ENCODE data around the gene ATP5PD. TPM values are rescaled to one million over a fixed set of nuclear protein-coding genes. Genes with fewer than 3 reads are reported as not detected.

Gene ATP5PD
- total RNA-seq, 1 donor, result 278 TPM

DNA sequence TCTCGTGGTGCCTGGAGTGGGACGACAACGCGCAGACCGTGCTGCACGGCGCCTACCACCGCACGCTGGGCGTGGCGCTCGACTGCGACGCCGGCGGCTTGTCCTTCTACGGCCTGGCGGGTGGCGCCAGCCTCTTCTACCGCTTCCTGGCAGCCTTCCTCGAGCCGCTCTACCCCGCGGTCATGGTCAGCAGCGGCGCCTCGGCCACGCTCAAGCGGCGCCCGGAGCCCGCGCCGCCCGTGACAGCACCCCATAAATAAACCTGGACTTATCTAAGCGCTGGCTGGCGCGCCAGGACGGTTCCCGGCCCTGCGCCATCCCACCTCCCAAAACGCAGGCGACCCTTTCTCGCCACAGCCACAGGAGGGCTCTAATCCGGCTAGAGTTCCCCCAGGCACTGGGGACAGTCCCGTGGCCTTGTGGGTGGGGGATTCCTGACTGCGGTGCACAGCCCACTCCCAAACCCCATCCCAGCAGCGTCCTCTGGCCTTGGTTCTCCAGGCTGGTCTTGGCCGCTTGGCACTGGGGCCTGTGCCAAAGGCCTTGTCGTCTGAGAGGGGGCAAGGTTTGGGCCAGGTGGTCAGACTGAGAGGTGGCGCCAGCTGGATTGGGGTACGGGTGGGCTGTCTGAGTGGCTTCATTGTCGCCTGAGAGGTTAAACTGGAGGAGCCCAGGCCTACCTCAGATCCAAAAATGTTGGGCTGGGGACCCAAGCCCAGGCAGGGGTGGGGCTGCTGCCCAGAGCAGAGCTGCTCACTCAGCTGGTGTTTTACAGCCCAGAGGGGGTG, 30.9 kb upstream of the ATP5PD start:
- no peaks in the 10 kb centered on the region for H3K79me2 ChIP-seq (ENCODE audit: insufficient read depth, low read length)
- peak overlapping the region; percentile 83 for H3K27ac ChIP-seq (ENCODE audit: low read depth, low read length)
- H2AFZ ChIP-seq (ENCODE audit: low read length), result peak overlapping the region; percentile 76
- H3K36me3 ChIP-seq (ENCODE audit: insufficient read depth, low read length), result no peaks in the 10 kb centered on the region
- TF ChIP-seq, protein P1, sequence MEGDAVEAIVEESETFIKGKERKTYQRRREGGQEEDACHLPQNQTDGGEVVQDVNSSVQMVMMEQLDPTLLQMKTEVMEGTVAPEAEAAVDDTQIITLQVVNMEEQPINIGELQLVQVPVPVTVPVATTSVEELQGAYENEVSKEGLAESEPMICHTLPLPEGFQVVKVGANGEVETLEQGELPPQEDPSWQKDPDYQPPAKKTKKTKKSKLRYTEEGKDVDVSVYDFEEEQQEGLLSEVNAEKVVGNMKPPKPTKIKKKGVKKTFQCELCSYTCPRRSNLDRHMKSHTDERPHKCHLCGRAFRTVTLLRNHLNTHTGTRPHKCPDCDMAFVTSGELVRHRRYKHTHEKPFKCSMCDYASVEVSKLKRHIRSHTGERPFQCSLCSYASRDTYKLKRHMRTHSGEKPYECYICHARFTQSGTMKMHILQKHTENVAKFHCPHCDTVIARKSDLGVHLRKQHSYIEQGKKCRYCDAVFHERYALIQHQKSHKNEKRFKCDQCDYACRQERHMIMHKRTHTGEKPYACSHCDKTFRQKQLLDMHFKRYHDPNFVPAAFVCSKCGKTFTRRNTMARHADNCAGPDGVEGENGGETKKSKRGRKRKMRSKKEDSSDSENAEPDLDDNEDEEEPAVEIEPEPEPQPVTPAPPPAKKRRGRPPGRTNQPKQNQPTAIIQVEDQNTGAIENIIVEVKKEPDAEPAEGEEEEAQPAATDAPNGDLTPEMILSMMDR (IDR thresholded peaks at IDR 0.05; ENCODE audit: extremely low read depth, low read depth, low read length), result no peak
- peak overlapping the region; percentile 33 for H3K4me3 ChIP-seq (ENCODE audit: insufficient read depth, low read length)
- no peaks in the 10 kb centered on the region for H3K27me3 ChIP-seq (ENCODE audit: insufficient read depth, low read length)
- peak overlapping the region; percentile 64 for H3K4me2 ChIP-seq (ENCODE audit: insufficient read depth, low read length)
- H3K9me3 ChIP-seq (ENCODE audit: low read depth, low read length), result no peaks in the 10 kb centered on the region
- H4K20me1 ChIP-seq (ENCODE audit: insufficient read depth, low read length), result no peaks in the 10 kb centered on the region
- peaks cover 37% of the 10 kb centered on the region for H3K4me1 ChIP-seq (ENCODE audit: insufficient read depth, low read length)
- peak; percentile 79 for DNase-seq (ENCODE audit: insufficient read length, low spot score, missing footprints)

DNA sequence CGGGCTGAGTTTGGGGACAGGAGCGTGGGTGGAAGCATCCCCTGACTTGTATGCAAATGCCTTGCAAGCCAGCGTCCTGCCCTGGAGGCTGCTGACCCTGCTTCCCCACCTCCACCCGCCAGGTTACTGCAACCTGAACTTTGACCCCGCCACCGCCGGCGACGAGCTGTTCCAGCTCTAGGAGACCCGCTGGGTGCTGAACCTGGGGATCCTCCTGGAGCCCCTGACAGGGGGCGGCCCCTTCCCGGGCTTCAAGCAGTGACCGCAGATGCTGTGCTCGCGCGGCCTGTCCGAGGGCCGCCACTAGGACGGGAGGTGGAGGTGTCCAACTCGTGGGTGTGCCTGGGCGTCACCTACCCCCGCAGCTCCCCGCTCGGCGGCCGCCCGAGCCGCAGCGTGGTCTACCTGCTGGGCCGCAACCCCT, 30.3 kb upstream of the ATP5PD start:
- Histone ChIP-seq H3K4me2 (ENCODE audit: insufficient read depth, low read length) (peak overlapping the region; percentile 64), H3K36me3 (ENCODE audit: insufficient read depth, low read length) (no peaks in the 10 kb centered on the region), H3K4me3 (ENCODE audit: insufficient read depth, low read length) (peak overlapping the region; percentile 33), H3K79me2 (ENCODE audit: insufficient read depth, low read length) (no peaks in the 10 kb centered on the region), H3K4me1 (ENCODE audit: insufficient read depth, low read length) (peaks cover 35% of the 10 kb centered on the region), H2AFZ (ENCODE audit: low read length) (peak overlapping the region; percentile 76), H3K27me3 (ENCODE audit: insufficient read depth, low read length) (no peaks in the 10 kb centered on the region), H3K27ac (ENCODE audit: low read depth, low read length) (no peak overlapping the region), H3K9me3 (ENCODE audit: low read depth, low read length) (no peaks in the 10 kb centered on the region), H4K20me1 (ENCODE audit: insufficient read depth, low read length) (no peaks in the 10 kb centered on the region)
- peak; percentile 49 for DNase-seq (ENCODE audit: insufficient read length, low spot score, missing footprints)
- TF ChIP-seq, protein P1 (IDR thresholded peaks at IDR 0.05; ENCODE audit: extremely low read depth, low read depth, low read length), result no peak

DNA sequence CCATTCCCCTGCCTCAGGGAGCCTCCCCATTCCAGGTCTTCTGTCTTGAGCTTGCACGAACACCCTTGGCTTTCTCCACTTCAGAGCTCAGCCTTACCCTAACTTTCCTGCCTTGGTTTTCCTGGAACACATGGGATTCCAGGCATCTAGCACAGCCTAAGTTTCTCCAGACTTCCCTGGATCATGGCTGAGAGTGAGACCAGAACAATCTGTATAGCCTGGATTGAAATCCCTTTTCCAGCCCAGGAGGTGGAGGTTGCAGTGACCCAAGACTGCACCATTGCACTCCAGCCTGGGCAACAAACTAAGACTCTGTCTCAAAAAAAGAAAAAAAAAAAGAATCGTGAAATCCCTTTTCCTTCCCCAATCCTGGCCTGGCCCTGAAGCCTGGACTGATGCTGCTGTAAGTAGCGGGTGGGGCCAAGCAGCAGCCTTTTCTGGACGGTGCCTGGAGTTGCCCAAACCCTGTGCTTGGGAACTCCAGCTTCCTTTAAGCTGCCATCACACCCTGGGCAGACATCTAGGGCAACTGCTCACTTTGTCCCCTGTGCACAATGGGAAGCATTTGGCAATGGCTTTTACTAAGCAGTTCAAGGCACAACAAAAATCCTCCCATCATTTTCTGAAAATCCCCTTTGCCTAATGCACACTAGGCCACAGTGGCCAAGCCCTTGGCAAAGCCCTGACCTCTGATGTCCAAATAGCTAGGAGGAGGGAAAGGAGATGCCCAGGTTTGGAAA, 29.0 kb upstream of the ATP5PD start:
- Histone ChIP-seq H3K27ac (ENCODE audit: low read depth, low read length) (no peak overlapping the region), H3K36me3 (ENCODE audit: insufficient read depth, low read length) (no peaks in the 10 kb centered on the region), H3K4me3 (ENCODE audit: insufficient read depth, low read length) (no peak overlapping the region), H3K27me3 (ENCODE audit: insufficient read depth, low read length) (no peaks in the 10 kb centered on the region), H3K9me3 (ENCODE audit: low read depth, low read length) (no peaks in the 10 kb centered on the region), H3K79me2 (ENCODE audit: insufficient read depth, low read length) (no peaks in the 10 kb centered on the region), H3K4me1 (ENCODE audit: insufficient read depth, low read length) (peaks cover 28% of the 10 kb centered on the region), H3K4me2 (ENCODE audit: insufficient read depth, low read length) (no peak overlapping the region), H4K20me1 (ENCODE audit: insufficient read depth, low read length) (no peaks in the 10 kb centered on the region), H2AFZ (ENCODE audit: low read length) (peak overlapping the region; percentile 1)
- DNase-seq (ENCODE audit: insufficient read length, low spot score, missing footprints), result peak; percentile 87
- TF ChIP-seq, protein P1 (IDR thresholded peaks at IDR 0.05; ENCODE audit: extremely low read depth, low read depth, low read length), result no peak

DNA sequence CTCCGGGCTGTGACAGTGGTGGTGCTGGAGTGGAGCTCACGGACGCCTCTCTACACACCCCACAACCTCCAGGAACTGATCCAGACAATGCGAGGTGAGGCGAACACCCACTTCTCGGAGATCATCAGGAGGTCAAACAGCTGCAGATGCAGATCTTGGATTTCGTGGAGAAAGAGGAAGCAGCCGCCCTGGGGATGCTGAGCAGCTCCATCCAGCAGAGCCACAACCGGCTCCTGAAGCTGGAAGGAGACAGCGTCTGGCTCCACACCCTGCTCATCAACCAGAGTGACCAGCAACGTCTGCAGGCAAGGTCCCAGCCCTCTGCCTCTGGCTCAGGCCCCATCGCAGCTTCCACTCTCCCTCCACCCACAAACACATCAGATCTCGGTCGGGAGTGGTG, 27.8 kb upstream of the ATP5PD start:
- H3K9me3 ChIP-seq (ENCODE audit: low read depth, low read length), result no peaks in the 10 kb centered on the region
- H3K79me2 ChIP-seq (ENCODE audit: insufficient read depth, low read length), result no peaks in the 10 kb centered on the region
- DNase-seq (ENCODE audit: insufficient read length, low spot score, missing footprints), result peak; percentile 39
- H3K27me3 ChIP-seq (ENCODE audit: insufficient read depth, low read length), result no peaks in the 10 kb centered on the region
- H3K36me3 ChIP-seq (ENCODE audit: insufficient read depth, low read length), result no peaks in the 10 kb centered on the region
- TF ChIP-seq, protein P1 (IDR thresholded peaks at IDR 0.05; ENCODE audit: extremely low read depth, low read depth, low read length), result no peak
- no peak overlapping the region for H3K27ac ChIP-seq (ENCODE audit: low read depth, low read length)
- H3K4me3 ChIP-seq (ENCODE audit: insufficient read depth, low read length), result no peak overlapping the region
- H3K4me1 ChIP-seq (ENCODE audit: insufficient read depth, low read length), result peaks cover 23% of the 10 kb centered on the region
- H2AFZ ChIP-seq (ENCODE audit: low read length), result no peak overlapping the region
- H3K4me2 ChIP-seq (ENCODE audit: insufficient read depth, low read length), result no peak overlapping the region
- no peaks in the 10 kb centered on the region for H4K20me1 ChIP-seq (ENCODE audit: insufficient read depth, low read length)
